ENCODE results near the gene RLIM. TPM values are rescaled to one million over a fixed set of nuclear protein-coding genes. Genes with fewer than 3 reads are reported as not detected.

The RLIM gene
- total and polyA plus RNA-seq, 2 of the 8 experiments (the other 6 are each of a cell fraction or from before 2014, with no cell fraction given) = 6.3 to 34.6 TPM

DNA sequence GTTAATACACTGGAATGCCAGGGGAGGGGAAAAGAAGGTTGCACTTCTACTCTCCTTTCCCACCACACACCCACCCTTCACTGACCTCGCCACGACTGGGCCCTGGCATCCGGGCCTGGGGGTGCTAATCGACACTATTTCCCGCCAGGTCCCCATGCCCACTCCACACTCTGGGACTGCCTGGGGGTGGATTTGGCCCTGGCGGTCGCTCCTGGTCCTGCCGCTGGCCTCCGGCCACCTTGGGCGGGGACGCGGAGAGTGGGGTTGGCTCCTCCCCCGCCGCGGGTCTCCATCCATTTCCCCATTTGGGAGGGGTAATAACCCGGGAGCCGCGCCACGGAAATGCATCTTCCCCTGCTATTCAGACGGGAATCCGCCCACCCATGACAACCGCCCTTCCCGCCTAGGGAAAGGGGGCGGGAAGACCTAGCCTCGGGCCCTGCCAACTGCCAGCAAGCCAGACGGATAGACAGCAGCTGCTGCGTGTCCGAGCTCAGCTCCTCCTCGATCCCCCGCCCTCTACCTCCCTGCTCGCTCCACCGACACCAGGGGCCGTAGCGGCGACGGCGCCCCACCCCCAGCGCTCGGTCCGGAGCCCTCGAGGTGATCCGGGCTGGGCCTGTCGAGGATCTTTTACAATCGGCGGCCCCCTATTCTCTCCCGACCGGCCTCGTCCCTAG, 78.1 kb downstream of the RLIM start:
- no peak overlapping the region for H2BK120ac ChIP-seq (replicated peaks; ENCODE audit: low read depth, low read length)
- WGBS, 2 experiments (ENCODE audit: extremely low coverage in 1 of 2, insufficient coverage in 1 of 2, insufficient read length in 1 of 2, insufficient replicate concordance in 2 of 2, low coverage in 1 of 2, low lambda C conversion rate in 2 of 2, missing lambda C conversion rate in 1 of 2) = no CpG with 5 or more reads among the region's 48 CpGs
- no peak overlapping the region for H3K27ac ChIP-seq (ENCODE audit: low read depth, low read length)
- DNase-seq (ENCODE audit: low read depth in 1 of 2, low spot score in 2 of 2) (peak in 1 of 2 experiments; percentile 71), FAIRE-seq (no peak)
- no peak overlapping the region for H2BK20ac ChIP-seq (ENCODE audit: low read length)
- H3K14ac ChIP-seq (ENCODE audit: insufficient read length) = no peak overlapping the region
- H3K4me1 ChIP-seq (replicated peaks in 1 of 4; ENCODE audit: control insufficient read depth in 3 of 4, insufficient read depth in 4 of 4, low read length in 3 of 4) = peaks cover 0 to 12% (median 2%) of the 10 kb centered on the region in 4 experiments; a peak in 4 of 7 replicates
- H2BK12ac ChIP-seq (ENCODE audit: low read depth, low read length) = no peak overlapping the region
- peaks cover 0 to 2% (median 0%) of the 10 kb centered on the region in 4 experiments; a peak in 2 of 7 replicates for H3K27me3 ChIP-seq (replicated peaks in 1 of 4; ENCODE audit: control insufficient read depth in 3 of 4, extremely low read depth in 1 of 4, insufficient read depth in 3 of 4, low read length in 3 of 4)
- H4K8ac ChIP-seq (ENCODE audit: extremely low read depth, insufficient read depth, low read length) = no peak overlapping the region; the same call in 1 of the 2 replicates
- no peaks in the 10 kb centered on the region for H3K9me3 ChIP-seq (ENCODE audit: insufficient read depth in 2 of 2, low read depth in 1 of 2, low read length in 1 of 2)
- no peak overlapping the region for H3K56ac ChIP-seq (replicated peaks; ENCODE audit: insufficient read length, low read depth, low read length)
- H4K91ac ChIP-seq (replicated peaks; ENCODE audit: insufficient read length, low read length) = no peak overlapping the region
- no peak overlapping the region for H3K4ac ChIP-seq (replicated peaks; ENCODE audit: insufficient read length, low read depth, low read length)
- no peaks in the 10 kb centered on the region for H4K20me1 ChIP-seq (replicated peaks in 1 of 2; ENCODE audit: control insufficient read depth in 1 of 2, insufficient read depth in 2 of 2, low read length in 2 of 2)
- POLR2A ChIA-PET (ENCODE audit: partially characterized antibody) = interaction anchor here (1.5 to 1.7 kb wide), 2 partner anchors 10 to 113 kb away, joined by 5 to 6 read pairs; no protein-coding TSS in a partner anchor
- peaks cover 4% of the 10 kb centered on the region; the same call in 1 of the 2 replicates for H3K23me2 ChIP-seq (ENCODE audit: low read depth, low read length)
- H3K79me2 ChIP-seq (ENCODE audit: control insufficient read depth in 1 of 2, insufficient read depth in 2 of 2, low read length in 2 of 2) = no peaks in the 10 kb centered on the region
- H2AFZ ChIP-seq (ENCODE audit: low read length) = no peak overlapping the region
- no peak overlapping the region for H3K9ac ChIP-seq (replicated peaks in 1 of 4; ENCODE audit: extremely low read depth in 1 of 4, low read depth in 3 of 4, low read length in 3 of 4)
- H3K36me3 ChIP-seq (ENCODE audit: control insufficient read depth in 2 of 4, insufficient read depth in 4 of 4, low read length in 3 of 4) = no peaks in the 10 kb centered on the region; a peak in 1 of 8 replicates
- no peak overlapping the region for H2BK15ac ChIP-seq (ENCODE audit: low read length)
- no peak overlapping the region for H2AK5ac ChIP-seq (ENCODE audit: low read depth, low read length)
- no peak overlapping the region for H2BK5ac ChIP-seq (ENCODE audit: low read depth, low read length)
- H3K4me2 ChIP-seq (ENCODE audit: insufficient read depth in 1 of 2, low read depth in 2 of 2, low read length in 2 of 2) = peak overlapping the region; percentile 79 to 84
- no peak overlapping the region for H3K23ac ChIP-seq (ENCODE audit: insufficient read length)
- CTCF ChIA-PET (ENCODE audit: partially characterized antibody) = interaction anchor here (0.6 to 3.1 kb wide), 10 partner anchors 8 to 1033 kb away, joined by 3 to 14 read pairs (median 5); no protein-coding TSS in a partner anchor
- no peak overlapping the region for H4K5ac ChIP-seq (ENCODE audit: insufficient read length, low read depth, low read length)
- peak overlapping the region; percentile 36 to 64 (median 49) for H3K4me3 ChIP-seq (ENCODE audit: extremely low read depth in 1 of 4, insufficient read depth in 2 of 4, low read depth in 3 of 4, low read length in 4 of 4)
- no peaks in the 10 kb centered on the region for H3K79me1 ChIP-seq (ENCODE audit: low read depth, low read length)
- H3K18ac ChIP-seq (ENCODE audit: extremely low read depth, low read length) = no peak overlapping the region; the same call in 1 of the 2 replicates
- TF ChIP-seq RXRA (IDR thresholded peaks at IDR 0.05; ENCODE audit: insufficient read depth, low read depth, low read length) = no peak
- no peak for TF ChIP-seq BRCA1 (IDR thresholded peaks at IDR 0.05; ENCODE audit: low read depth, low read length)
- TF ChIP-seq NRF1 (IDR thresholded peaks at IDR 0.05; ENCODE audit: low read depth, low read length) = no peak
- no peak for TF ChIP-seq RFX5 (IDR thresholded peaks at IDR 0.05; ENCODE audit: borderline replicate concordance, low read depth, low read length)
- no peak for TF ChIP-seq BCL11A (IDR thresholded peaks at IDR 0.05; ENCODE audit: low read depth in 2 of 2, low read length in 2 of 2)
- peak; percentile 19; the same call in 1 of the 2 replicates for TF ChIP-seq BACH1 (IDR thresholded peaks at IDR 0.05; ENCODE audit: low read length)
- no peak for TF ChIP-seq NANOG (IDR thresholded peaks at IDR 0.05; ENCODE audit: insufficient read depth, low read depth, low read length, poor library complexity, severe bottlenecking)
- TF ChIP-seq POLR2A (IDR thresholded peaks at IDR 0.05; ENCODE audit: control extremely low read depth in 1 of 2, low read depth in 2 of 2, low read length in 2 of 2) = no peak
- no peak for TF ChIP-seq KDM1A (IDR thresholded peaks at IDR 0.05; ENCODE audit: borderline replicate concordance, low read length)
- no peak for TF ChIP-seq SRF (IDR thresholded peaks at IDR 0.05; ENCODE audit: low read depth, low read length)
- no peak for TF ChIP-seq JUND (IDR thresholded peaks at IDR 0.05; ENCODE audit: low read length)
- TF ChIP-seq TEAD4 (IDR thresholded peaks at IDR 0.05; ENCODE audit: low read depth, low read length) = 0 out of 2 replicates have a peak, but pooled peaks have one; percentile 17
- no peak; a peak in 1 of 4 replicates for TF ChIP-seq HDAC2 (IDR thresholded peaks at IDR 0.05; ENCODE audit: borderline replicate concordance in 1 of 2, low read depth in 2 of 2, low read length in 2 of 2)

Data from H1 (cell line).